Measurements from ENCODE around the gene PNLIP. TPM values are rescaled to one million over a fixed set of nuclear protein-coding genes. Genes with fewer than 3 reads are reported as not detected.
A peak's percentile ranks its signal among the peaks of the same experiment; 100 is the strongest.

The PNLIP gene
- total RNA-seq, 4 donors from 2014 or later: 0.23 to 0.32 TPM; not detected in 2

DNA sequence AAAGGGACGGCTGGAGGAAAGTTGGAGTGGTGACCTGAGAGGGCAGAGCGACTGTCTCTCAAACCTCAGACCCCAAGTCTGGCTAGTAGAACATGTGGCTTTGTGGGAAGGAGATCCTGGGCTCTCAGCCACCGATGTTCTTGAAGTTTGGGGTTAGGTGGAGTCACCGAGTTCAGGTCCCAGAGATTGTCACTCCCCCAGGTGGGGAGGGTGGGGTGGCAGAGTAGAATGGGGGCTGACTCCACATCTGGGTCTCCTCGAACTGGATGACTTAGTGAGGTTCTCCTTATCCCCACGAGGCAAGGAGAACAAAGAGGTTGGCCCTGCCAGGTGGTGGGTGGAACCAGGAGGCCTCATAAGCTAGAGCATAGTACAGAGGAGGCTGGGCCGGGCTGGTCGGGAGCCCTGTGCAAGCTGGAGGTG is 60.3 kb downstream of the PNLIP start:
- TF ChIP-seq, protein P1, sequence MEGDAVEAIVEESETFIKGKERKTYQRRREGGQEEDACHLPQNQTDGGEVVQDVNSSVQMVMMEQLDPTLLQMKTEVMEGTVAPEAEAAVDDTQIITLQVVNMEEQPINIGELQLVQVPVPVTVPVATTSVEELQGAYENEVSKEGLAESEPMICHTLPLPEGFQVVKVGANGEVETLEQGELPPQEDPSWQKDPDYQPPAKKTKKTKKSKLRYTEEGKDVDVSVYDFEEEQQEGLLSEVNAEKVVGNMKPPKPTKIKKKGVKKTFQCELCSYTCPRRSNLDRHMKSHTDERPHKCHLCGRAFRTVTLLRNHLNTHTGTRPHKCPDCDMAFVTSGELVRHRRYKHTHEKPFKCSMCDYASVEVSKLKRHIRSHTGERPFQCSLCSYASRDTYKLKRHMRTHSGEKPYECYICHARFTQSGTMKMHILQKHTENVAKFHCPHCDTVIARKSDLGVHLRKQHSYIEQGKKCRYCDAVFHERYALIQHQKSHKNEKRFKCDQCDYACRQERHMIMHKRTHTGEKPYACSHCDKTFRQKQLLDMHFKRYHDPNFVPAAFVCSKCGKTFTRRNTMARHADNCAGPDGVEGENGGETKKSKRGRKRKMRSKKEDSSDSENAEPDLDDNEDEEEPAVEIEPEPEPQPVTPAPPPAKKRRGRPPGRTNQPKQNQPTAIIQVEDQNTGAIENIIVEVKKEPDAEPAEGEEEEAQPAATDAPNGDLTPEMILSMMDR (IDR thresholded peaks at IDR 0.05): no peak
- TF ChIP-seq POLR2A (IDR thresholded peaks at IDR 0.05): no peak
- DNase-seq (ENCODE audit: low spot score in 2 of 2): peak in 1 of 2 donors; percentile 78
- intact Hi-C loops (cut with DNase I; ENCODE audit: low total_unique reads): no loop called here
- H3K4me3 ChIP-seq (ENCODE audit: low read depth, poor library complexity, severe bottlenecking): no peak overlapping the region
- 57 to 69% methylated on average over 8 of the region's 8 CpGs for WGBS, 2 donors

GRCh38 chr10:116607336-116607735 is 61.6 kb downstream of the PNLIP start:
- TF ChIP-seq, protein P1 (IDR thresholded peaks at IDR 0.05): no peak
- DNase-seq (ENCODE audit: low spot score in 2 of 2): peak in 1 of 2 donors; percentile 36
- 84% methylated on average over 6 of the region's 6 CpGs for WGBS, 2 donors
- intact Hi-C loops (cut with DNase I; ENCODE audit: low total_unique reads): no loop called here
- no peak overlapping the region for H3K4me3 ChIP-seq (ENCODE audit: low read depth, poor library complexity, severe bottlenecking)

DNA sequence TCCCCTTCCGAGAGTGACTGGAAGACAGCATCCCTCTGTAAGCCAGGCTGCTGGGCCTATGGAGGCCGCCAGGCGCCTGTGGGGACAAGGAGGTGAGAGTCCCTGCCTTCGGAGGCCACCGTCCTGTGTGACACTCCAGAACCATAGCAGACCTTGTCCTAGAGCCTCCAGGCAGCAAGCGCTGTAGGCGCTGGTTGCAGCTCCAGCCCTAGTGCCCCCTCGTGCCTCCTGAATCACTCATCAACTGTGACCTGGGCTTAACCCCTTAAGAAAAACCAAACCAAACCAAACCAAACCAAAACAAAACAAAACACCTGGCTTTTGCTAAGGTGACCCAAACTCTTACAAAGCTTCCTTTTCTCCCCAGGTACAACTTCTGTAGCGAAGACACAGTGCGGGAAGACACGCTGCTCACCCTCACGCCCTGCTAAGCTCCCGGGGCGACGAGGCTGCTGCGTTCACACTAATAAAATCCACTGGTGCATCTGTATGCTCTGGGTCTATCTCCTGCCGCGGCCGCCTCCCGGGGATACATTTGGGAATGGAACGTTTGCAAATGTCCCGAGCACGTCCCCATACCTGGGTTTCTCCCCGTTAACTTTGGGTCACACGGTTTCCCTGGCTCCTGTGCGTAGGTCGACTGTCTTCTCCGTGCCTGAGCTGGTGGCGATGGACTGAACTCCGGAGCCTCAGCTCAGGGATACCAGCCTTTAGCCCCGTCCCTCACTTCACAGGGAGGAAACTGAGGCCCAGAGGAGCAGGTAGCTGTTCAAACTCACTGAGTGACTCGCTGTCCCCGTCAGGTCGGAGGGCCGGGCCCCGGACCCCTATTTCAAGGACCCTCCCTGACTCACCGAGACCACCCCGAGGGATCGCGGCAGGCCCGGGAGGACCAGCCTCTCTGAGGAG is 63.2 kb downstream of the PNLIP start:
- TF ChIP-seq POLR2A (IDR thresholded peaks at IDR 0.05): no peak
- TF ChIP-seq, protein P1 (IDR thresholded peaks at IDR 0.05): no peak
- WGBS, 2 donors: 42 to 48% methylated on average over 34 to 37 of the region's 41 CpGs
- peak in 1 of 2 donors; percentile 83 for DNase-seq (ENCODE audit: low spot score in 2 of 2)
- intact Hi-C loops (cut with DNase I; ENCODE audit: low total_unique reads): no loop called here
- no peak overlapping the region for H3K4me3 ChIP-seq (ENCODE audit: low read depth, poor library complexity, severe bottlenecking)

- intact Hi-C loops (cut with DNase I; ENCODE audit: low total_unique reads): no loop called here
- TF ChIP-seq, protein P1 (IDR thresholded peaks at IDR 0.05): no peak
- TF ChIP-seq POLR2A (IDR thresholded peaks at IDR 0.05): no peak
- WGBS, 2 donors: 91% methylated on average over 13 of the region's 13 CpGs
- peak in 1 of 2 donors; percentile 74 for DNase-seq (ENCODE audit: low spot score in 2 of 2)
- no peak overlapping the region for H3K4me3 ChIP-seq (ENCODE audit: low read depth, poor library complexity, severe bottlenecking)
Observed at GRCh38 chr10:116610443-116611152, 64.9 kb downstream of the PNLIP start.

GRCh38 chr10:116611153-116611545 is 65.4 kb downstream of the PNLIP start:
- intact Hi-C loops (cut with DNase I; ENCODE audit: low total_unique reads): no loop called here
- no peak overlapping the region for H3K4me3 ChIP-seq (ENCODE audit: low read depth, poor library complexity, severe bottlenecking)
- WGBS, 2 donors: 74 to 76% methylated on average over 3 of the region's 3 CpGs
- TF ChIP-seq, protein P1 (IDR thresholded peaks at IDR 0.05): no peak
- no peak for TF ChIP-seq POLR2A (IDR thresholded peaks at IDR 0.05)
- DNase-seq (ENCODE audit: low spot score in 2 of 2): peak in 1 of 2 donors; percentile 69
